GM21825 (cell line): ENCODE results near the gene HMCN1.

Experiments used
- ATAC-seq: cut with Tn5 transposase; IDR thresholded peaks from one replicate; pipeline ENCODE4 v1.9.1; 2021; ENCODE audit warnings: mild to moderate bottlenecking, moderate library complexity; ENCODE audit not compliant: unreplicated experiment

The HMCN1 gene

DNA sequence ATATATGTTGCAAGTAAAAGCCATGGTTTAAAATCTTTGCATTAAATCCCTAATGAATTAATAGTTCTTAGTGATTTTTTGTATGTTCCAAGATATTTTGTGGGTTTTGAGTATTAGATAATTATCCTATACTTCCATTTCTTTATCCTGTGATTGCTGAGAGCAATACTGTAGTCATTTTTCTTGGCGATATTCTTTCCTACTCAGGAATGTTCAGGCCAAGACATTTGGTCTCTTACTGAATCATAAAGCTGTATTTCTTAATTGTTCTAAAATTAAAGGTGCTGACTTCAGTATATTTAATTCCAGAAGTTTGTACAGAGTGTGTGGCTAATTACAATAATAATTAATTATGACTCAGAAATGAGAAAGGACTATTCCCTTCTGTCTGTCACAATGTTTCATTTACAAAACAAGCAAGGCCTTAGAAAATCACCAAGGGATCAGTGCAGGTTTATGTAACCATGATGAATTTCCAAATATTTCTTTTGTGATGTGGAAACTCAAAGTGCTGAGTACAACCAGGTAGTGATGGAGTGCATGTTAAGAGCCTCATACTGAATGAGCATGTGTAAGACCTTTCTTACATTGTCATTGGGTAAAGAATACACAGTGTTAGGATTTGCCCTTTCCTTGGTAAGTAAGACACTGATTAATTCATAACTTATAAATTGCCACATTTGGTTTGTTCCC is 161.2 kb downstream of the HMCN1 start:
- no peak for ATAC-seq

DNA sequence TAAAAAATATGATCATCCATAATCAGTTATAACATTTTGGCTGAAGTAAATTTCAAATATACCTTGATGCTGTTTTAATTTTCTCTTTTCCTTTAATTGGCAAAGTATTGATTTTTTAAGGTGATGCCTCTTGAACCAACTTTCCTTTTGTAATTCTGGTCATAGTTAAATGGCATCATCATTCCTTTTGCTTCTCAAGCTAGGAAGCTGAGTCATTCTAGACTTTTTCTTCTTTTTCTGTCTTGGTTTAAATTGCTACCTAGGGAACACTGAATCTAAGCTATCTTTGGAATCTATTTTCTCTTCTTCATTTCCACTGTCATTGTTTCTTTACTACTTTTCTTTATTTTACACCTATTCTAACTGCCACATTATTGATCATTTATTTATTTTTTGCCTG is 162.7 kb downstream of the HMCN1 start:
- no peak for ATAC-seq

DNA sequence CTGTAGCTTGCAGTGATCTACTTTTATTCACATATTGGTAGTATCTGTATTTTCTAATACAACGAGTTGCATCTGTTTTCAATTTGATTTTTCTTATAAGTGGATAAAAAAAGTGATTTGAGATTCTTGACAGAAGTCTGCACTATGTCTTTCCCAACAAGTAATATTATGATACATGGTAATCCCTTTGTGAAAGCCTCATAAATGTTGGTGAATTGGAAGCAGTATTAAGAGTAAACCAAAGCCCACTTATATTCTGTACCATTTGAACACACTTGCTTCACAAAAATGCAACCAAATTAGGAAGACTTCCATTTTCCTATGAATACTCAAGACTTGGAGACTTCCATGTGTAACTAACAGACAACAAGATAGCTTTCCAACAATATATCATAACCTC is 172.0 kb downstream of the HMCN1 start:
- no peak for ATAC-seq

DNA sequence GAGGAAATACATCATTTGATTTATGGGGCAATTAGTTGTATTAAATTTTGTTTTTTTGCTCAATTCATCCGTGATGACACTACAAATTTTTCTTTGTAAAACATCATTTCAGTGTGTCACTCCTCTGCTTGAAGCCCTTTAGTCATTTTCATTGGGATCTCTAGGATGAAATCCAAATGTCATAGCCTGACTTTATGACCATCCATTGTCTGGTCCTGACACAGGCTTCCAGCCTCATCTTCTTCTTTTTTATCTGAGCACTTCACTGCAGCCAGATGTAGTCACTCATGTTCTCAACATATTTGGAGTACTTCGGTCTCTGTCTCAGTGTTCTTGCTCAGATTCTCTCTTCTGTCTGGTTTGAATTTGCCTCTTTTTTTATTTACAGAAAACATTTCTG is 173.1 kb downstream of the HMCN1 start:
- ATAC-seq, result no peak

DNA sequence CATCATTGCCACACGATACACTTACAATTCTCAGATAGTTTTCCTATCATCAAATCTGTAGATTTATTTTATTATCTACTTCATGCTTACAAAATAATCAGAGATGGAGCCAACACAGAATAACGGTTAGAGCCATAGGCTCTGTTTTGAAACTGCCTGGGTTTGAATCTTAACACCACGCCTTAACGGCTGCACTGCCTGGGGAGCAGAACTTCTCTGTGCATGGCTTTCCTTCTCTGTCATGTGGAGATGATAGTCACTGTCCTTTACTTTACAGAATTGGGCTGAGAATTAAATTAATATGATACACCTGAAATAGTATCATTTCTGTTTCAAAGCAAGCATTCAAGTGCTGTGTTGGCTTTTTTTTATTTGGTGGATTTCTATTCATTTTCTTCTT is 177.8 kb downstream of the HMCN1 start:
- no peak for ATAC-seq

DNA sequence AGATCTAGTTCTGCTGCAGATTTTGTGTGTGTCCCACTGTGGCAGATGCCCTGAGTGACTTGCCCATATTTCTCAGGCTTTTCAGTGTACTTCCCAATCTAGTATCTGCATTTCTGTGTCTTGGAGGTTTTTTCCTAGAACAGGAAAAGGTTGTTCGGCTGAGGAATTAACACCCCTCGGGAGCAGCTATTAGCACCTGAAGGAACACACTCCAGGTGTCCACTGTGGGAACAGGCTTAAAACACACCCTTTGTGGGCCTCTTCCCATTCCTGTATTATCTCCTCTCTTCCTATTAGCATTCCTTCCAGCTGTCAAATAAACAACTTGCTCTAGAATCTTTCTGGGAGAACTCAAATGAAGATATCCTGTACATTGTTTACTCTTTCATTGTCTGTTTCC is 178.3 kb downstream of the HMCN1 start:
- ATAC-seq, result no peak

DNA sequence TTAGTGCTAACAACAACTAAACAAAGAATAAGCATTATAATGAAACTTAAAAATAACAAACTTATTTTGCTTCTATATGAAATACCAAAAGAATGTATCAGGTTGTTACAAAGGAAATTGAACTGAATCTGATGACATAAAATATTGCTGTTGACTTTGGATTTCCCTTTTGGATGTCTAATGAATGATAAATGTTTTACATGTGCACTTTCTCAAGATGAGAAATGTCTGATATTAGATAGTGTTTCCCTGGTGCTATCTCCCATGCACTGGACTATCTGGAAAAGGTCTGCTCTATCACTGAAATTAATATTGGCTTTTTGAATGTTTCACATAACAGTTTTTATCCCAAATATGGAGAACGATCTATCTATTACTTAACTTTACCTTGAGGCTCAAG is 179.9 kb downstream of the HMCN1 start:
- ATAC-seq, result no peak

DNA sequence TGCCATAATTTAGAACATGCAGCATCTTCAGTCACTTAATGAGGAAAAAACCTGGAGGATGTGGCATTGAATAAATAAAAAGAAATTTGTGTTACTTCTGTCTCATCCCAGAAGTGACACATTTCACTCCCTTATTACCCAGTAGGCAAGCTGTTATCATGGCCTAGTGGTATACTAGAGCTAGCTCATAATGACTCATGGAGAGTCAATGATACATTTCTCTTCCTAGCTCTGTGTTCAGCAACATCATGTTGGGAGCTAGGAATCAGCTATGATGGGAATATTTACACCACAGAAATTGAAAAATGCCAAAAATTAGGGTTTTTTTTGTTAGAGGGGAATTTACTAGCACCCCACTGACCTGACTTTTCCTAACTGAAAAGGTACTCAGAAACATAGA is 182.7 kb downstream of the HMCN1 start:
- ATAC-seq, result no peak

DNA sequence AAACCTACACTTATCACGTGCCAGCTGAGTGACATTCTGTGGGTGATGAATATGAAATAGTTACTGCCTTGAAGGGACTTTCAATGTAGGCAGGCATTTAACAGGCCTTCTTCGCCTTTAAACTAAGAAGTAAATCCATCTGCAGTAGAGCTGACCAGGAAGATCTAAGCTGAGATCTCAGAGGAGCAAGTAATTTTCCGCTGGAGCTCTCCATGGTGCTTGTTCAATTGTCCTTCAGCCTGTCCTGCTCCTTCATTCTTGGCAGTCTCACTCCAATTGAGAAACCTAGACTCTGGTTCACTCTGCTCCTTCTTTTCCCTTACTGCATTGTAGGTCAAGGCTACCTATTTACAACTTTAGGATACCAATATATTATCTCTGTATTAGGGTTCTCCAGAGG is 183.5 kb downstream of the HMCN1 start:
- no peak for ATAC-seq

DNA sequence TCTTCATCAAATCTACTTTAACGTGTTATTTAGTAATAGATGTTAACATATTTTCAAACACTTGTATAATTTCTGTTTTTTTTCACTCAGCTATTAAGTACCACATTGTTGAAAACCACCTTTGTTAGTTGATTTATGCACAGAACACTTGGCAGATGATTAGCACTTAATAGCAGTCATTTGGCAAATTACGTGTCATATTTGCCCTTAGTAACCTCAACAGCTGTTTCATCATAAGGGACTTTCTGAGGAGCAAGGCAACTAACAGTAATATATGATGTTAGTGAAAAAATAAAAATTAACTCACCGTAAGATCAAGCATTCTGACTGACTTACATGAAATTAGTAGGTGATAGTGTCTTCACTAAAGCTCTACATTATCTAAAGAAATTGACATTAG is 186.4 kb downstream of the HMCN1 start:
- ATAC-seq, result no peak

DNA sequence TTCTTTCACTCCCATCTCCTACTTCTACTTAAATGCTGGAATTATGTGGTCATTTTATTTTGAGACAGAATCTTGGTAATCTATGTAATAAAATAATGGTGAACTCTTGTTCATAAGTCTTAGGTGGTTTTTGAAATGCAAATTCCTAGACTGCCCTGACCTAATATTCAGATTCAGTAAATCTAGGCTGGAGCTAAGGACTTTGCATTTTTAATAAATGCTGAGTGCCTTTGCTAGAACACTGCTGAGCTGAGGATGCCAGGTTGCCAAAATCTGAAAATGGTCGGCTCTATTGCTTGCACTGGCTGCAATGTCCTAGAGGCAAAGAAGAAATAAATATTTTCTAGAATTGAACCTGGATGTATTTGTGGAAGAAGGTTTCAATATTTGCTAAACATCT is 187.4 kb downstream of the HMCN1 start:
- ATAC-seq, result no peak

DNA sequence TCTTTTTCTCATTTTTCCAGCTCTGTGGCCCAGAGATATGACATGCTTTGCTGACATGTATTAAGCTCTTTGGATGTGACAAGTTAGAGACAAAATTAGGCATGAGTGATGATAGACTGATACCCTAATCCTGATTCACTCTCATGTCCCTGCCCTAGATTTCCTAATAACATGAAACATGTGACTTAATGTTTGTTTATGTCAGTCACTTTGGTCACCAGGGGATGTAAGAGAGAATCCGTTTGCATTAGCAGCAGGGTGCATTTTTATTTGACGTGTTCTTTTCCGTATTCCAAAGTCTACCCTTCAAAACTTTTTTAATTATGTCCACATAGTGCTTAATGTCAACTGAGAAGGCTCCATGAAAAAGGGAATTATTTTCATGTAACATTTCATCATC is 192.4 kb downstream of the HMCN1 start:
- ATAC-seq, result no peak

DNA sequence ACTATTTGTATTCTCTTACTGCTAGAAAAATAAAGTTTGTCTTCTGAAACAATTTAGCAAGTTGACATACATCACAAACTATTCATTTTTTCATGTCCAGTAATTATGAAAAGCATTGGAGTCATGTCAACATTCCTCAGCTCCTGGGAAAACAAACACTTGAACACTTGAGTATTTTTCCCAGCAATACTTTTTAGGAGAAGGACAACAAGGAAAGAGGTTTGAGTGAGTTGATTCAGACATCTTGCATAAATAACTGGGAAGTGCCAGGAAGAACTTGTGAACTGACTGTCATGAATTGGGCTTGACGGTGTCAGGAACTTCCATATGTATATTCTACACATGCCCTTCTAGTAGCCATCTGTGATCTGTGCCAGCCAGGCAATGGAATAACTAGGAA is 195.6 kb downstream of the HMCN1 start:
- ATAC-seq, result no peak

DNA sequence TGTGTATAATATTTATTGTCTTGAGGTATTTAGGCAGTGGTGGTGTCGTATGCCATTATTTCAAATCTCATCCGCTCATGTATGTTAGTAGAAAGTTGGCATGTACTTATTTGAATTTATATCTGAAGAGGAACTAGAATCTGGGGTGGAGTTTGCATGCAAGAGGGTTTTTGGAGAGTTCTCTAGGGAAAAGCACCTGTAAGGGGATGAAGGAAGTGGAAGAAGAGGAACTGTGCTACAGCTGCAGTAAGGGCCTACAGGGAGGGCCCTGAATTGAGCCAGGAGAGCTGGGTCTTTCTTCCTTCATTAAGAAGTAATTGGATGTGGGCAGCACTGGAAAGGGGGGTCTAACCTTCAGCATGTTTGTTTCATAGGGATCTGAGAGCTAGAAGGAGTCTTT is 197.2 kb downstream of the HMCN1 start:
- ATAC-seq, result no peak

DNA sequence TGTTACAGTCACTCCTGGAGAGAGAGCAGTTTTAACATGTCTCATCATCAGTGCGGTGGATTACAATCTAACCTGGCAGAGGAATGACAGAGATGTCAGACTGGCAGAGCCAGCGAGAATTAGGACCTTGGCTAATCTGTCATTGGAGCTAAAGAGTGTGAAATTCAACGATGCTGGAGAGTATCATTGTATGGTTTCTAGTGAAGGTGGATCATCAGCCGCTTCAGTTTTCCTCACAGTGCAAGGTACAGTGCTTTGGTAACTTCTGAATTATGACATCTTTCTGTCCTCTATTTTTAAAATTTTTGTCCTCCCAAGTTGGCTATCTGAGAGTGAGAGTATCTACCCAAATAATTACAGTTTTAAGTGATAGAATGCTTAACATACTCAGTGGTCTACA is 199.4 kb downstream of the HMCN1 start:
- ATAC-seq, result no peak

DNA sequence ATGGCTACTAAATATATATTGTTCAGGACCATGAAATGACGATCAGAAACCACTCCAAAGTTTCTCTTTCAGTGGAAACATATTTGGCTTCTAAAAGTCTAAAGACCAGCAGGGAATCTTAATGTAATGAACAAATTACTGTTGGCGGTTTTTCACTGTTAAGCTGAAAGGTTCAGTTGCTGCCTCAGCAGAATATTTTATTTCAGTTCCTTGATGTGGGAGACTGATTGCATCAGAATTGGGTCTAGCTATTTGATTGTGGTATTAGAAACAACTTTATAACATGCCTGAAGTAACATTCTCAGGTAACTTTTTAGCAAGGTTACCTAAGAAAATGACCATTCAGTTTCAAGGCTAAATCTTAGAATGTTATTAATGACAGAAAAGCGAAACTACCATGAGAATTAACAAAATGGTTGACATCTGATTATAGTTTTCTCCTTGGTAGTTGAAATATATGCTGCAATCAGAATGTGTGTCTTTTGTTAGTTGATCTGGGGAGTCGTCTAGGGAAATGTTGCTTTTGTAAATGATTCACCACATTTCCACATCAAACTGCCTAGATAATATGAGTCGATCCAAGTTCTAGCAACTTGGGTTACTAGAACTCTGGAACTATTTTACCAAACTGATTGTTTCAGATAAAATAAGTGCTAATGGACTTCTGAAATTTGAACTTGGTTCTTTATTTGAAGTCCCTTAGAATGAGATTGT is 200.4 kb downstream of the HMCN1 start:
- no peak for ATAC-seq

DNA sequence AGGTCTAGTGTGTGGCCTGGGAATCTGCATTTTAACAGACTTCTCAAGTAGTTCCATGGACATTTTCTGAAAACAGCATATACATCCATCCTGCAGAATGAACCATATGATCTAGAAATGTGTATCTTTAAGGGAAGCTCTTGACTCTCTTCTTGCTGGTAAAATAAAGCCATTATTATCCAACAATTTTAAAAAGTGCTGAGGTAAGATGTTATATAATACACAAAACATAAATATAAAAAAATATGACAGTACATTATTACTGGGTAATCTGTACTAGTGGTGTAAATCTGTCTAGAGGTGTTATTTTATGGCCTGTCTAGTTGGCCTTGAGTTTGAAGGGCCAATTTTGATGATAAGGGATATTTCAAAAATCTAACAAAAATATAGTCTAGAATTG is 201.2 kb downstream of the HMCN1 start:
- ATAC-seq, result no peak

DNA sequence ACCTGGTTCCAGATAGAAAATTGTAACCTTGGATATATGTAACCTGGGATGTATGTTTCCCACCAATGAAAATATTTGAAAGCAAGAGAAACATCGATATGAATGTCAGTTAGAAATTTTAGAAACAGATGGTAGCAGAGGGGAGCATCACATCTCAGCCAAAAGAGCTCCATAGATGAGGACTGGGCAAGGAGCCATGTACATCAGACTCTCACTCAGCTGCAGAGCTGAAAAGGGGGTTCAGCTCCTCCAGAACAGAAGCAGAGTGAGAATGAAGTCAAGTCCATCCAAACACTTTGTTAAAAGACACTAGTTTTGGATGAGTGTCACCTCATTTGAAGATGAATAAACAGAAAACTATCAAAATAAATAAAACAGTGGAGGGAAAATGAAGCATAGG is 202.4 kb downstream of the HMCN1 start:
- no peak for ATAC-seq

DNA sequence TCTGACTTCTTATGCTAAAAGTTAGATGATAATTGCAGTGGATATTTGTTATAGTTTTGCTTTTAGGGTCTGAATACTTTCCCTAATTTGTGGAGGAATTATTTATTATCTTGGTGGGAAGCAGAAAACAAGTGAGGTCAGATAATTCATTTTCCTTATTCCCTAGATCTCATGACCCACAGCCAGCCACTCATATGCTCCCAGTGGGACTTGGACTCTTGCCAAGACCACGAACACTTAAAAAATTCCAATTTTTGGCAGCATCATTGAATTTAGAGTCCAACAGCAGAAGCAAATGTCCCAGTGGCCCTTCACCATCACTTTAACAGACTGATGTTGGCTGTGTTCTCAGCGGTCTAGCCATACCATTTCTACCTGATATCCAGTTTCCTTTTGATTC is 204.2 kb downstream of the HMCN1 start:
- no peak for ATAC-seq

DNA sequence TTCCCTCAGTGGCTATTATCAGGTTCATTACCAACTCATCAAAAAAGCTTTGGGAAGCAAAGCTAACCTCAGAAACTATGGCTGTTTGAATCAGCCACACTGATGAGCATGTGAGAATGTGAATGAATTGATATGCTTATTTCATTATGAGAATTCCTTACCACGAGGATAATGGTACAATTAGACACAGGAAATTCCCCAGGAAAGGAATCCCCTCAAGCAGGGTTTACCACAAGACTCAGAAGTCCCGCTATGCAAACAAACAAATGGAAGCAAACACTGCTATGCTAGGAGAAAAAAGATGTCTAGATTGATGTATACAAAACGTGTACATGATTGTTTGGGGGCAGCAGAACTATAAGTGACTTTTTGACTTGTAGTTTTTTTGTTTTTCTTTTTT is 205.0 kb downstream of the HMCN1 start:
- ATAC-seq, result no peak

DNA sequence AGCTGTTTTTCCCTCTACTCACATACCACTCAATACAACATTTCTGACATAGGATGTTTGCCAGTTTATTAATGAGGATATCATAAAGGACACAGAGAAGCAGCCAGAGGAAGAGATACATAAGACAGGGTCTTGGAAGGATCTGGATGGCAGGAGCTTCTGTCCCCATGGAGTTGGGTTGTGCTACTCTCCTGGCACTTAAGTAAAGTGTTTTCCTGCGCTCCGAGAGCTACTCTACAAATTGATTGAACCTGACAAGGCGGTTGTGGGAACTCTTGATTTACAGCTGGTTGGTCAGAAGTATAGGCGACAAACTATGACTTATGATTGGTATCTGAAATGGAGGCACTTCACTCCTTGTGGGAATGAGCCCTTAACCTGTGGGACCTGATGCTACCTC is 208.8 kb downstream of the HMCN1 start:
- ATAC-seq, result no peak

DNA sequence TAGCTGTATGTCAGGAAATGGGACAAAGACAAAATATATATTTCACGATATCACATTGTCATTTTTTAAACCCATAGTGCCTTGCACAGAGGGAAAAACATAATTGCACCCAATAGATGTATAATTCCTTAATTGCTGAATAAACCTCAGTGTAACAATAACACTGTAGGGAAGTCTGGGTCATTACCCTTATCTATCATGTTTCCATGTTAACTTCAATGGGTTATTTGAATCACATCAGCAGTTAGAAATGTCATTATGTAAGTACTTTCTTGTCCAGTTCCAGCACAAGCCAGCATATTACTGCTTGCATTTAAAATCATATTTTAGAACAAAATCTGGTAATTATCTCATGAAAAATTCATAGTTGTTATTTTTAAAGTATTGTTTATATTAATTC is 222.7 kb downstream of the HMCN1 start:
- no peak for ATAC-seq
